Mesenchymal stem cell (in vitro differentiated cells and primary cell): ENCODE results near the gene TMTC4.

Experiments
- DNase-seq: peaks from one replicate; pipeline ENCODE4 v3.0.0-alpha.2; 2013
- H2AFZ ChIP-seq: one replicate; pipeline ENCODE4 v1.6.1; 2013; ENCODE audit warnings: low read depth, mild to moderate bottlenecking, control low read depth, inconsistent platforms, low read length, moderate library complexity
- H2AK5ac ChIP-seq: 2 replicates; pipeline ENCODE4 v1.6.1; 2013; ENCODE audit warnings: low read length, moderate library complexity, mild to moderate bottlenecking, inconsistent platforms; ENCODE audit not compliant: severe bottlenecking
- H2BK120ac ChIP-seq: one replicate; pipeline ENCODE4 v1.6.1; 2013; ENCODE audit warnings: low read depth, mild to moderate bottlenecking, inconsistent platforms, low read length, moderate library complexity
- H2BK12ac ChIP-seq, 2 experiments: one replicate each; pipeline ENCODE4 v1.6.1; 2013; ENCODE audit warnings: inconsistent platforms in 2 of 2, low read length in 2 of 2, mild to moderate bottlenecking in 2 of 2, moderate library complexity in 2 of 2, control low read depth in 1 of 2
- H2BK15ac ChIP-seq: one replicate; pipeline ENCODE4 v1.6.1; 2013; ENCODE audit warnings: mild to moderate bottlenecking, low read depth, inconsistent platforms; ENCODE audit not compliant: poor library complexity, severe bottlenecking
- H2BK5ac ChIP-seq: 2 replicates; pipeline ENCODE4 v1.6.1; 2013; ENCODE audit warnings: low read depth, mild to moderate bottlenecking, low read length, control low read depth, inconsistent platforms; ENCODE audit not compliant: poor library complexity, severe bottlenecking
- H3K14ac ChIP-seq, 2 experiments: one replicate each; pipeline ENCODE4 v1.6.1; 2013; ENCODE audit warnings: inconsistent platforms in 2 of 2, low read length in 2 of 2, control low read depth in 1 of 2, mild to moderate bottlenecking in 1 of 2, moderate library complexity in 1 of 2
- H3K18ac ChIP-seq, 2 experiments: one replicate each; pipeline ENCODE4 v1.6.1; 2013; ENCODE audit warnings: inconsistent platforms in 2 of 2, low read length in 2 of 2, control low read depth in 1 of 2, low read depth in 1 of 2, mild to moderate bottlenecking in 1 of 2
- H3K23ac ChIP-seq, 2 experiments: one replicate each; pipeline ENCODE4 v1.6.1; 2013; ENCODE audit warnings: inconsistent platforms in 2 of 2, low read length in 2 of 2, mild to moderate bottlenecking in 2 of 2, moderate library complexity in 2 of 2, control low read depth in 1 of 2
- H3K27ac ChIP-seq: 2 replicates; pipeline ENCODE4 v1.5.1; 2013; ENCODE audit warnings: mild to moderate bottlenecking, moderate library complexity, low read length, control low read depth, inconsistent platforms; ENCODE audit not compliant: poor library complexity, severe bottlenecking
- H3K27me3 ChIP-seq, 2 experiments: 2 replicates each; pipeline versions ENCODE4 v1.6.1 to v1.7.0; 2013; ENCODE audit warnings: low read length in 2 of 2, mild to moderate bottlenecking in 2 of 2, moderate library complexity in 2 of 2, control low read depth in 1 of 2, inconsistent platforms in 1 of 2; ENCODE audit not compliant: control insufficient read depth in 1 of 2, insufficient read depth in 1 of 2
- H3K36me3 ChIP-seq, 2 experiments: 2 replicates each; pipeline versions ENCODE4 v1.6.1 to v1.7.0; 2013; ENCODE audit warnings: low read length in 2 of 2, control low read depth in 1 of 2, inconsistent platforms in 1 of 2, low read depth in 1 of 2, mild to moderate bottlenecking in 1 of 2; ENCODE audit not compliant: insufficient read depth in 2 of 2, control insufficient read depth in 1 of 2
- H3K4ac ChIP-seq, 2 experiments: one replicate each; pipeline ENCODE4 v1.6.1; 2013; ENCODE audit warnings: inconsistent platforms in 2 of 2, low read length in 2 of 2, mild to moderate bottlenecking in 2 of 2, moderate library complexity in 2 of 2, control low read depth in 1 of 2, low read depth in 1 of 2
- H3K4me1 ChIP-seq: 2 replicates; pipeline ENCODE4 v1.6.1; 2013; ENCODE audit warnings: low read depth, low read length, control low read depth; ENCODE audit not compliant: control insufficient read depth, insufficient read depth
- H3K4me2 ChIP-seq: 2 replicates; pipeline ENCODE4 v1.6.1; 2013; ENCODE audit warnings: low read length, mild to moderate bottlenecking, inconsistent platforms; ENCODE audit not compliant: poor library complexity, severe bottlenecking
- H3K4me3 ChIP-seq, 2 experiments: 2 replicates each; pipeline versions ENCODE4 v1.5.1 to v1.7.0; 2013; ENCODE audit warnings: low read length in 2 of 2, mild to moderate bottlenecking in 2 of 2, control low read depth in 1 of 2, low read depth in 1 of 2; ENCODE audit not compliant: insufficient read depth in 1 of 2
- H3K79me1 ChIP-seq: replicated peaks from 2 replicates; pipeline ENCODE4 v1.6.1; 2013; ENCODE audit warnings: mild to moderate bottlenecking, control low read depth, low read length, inconsistent platforms; ENCODE audit not compliant: poor library complexity, severe bottlenecking
- H3K9ac ChIP-seq: 2 replicates; pipeline ENCODE4 v1.7.0; 2013; ENCODE audit warnings: mild to moderate bottlenecking, low read length, moderate library complexity
- H3K9me3 ChIP-seq: 2 replicates; pipeline ENCODE4 v1.7.0; 2013; ENCODE audit warnings: mild to moderate bottlenecking, low read length; ENCODE audit not compliant: control insufficient read depth
- H4K8ac ChIP-seq: one replicate; pipeline ENCODE4 v1.6.1; 2013; ENCODE audit warnings: inconsistent platforms, mild to moderate bottlenecking, low read length, moderate library complexity
- H4K91ac ChIP-seq: one replicate; pipeline ENCODE4 v1.6.1; 2013; ENCODE audit warnings: mild to moderate bottlenecking, low read length, inconsistent platforms
- WGBS: methylation state at CpG from one replicate; pipeline ENCODE4 v1.1.7; 2013; ENCODE audit warnings: mixed read lengths; 5-methylcytosine and 5-hydroxymethylcytosine counted together

Gene TMTC4

GRCh38 chr13:100633461-100633860, 41.1 kb downstream of the TMTC4 start:
- Histone ChIP-seq H4K91ac (no peak overlapping the region), H2AK5ac (no peak overlapping the region), H3K9ac (peak overlapping the region; percentile 50), H3K79me1 (peaks cover 1% of the 10 kb centered on the region), H3K4me2 (no peak overlapping the region), H3K27ac (no peak overlapping the region), H3K23ac (no peak overlapping the region), H2BK5ac (no peak overlapping the region), H2BK12ac (no peak overlapping the region), H2BK15ac (no peak overlapping the region), H2BK120ac (no peak overlapping the region), H3K18ac (no peak overlapping the region), H3K9me3 (no peaks in the 10 kb centered on the region), H3K14ac (no peak overlapping the region), H3K4me1 (peaks cover 2% of the 10 kb centered on the region), H2AFZ (no peak overlapping the region), H3K27me3 (no peaks in the 10 kb centered on the region), H4K8ac (no peak overlapping the region), H3K4ac (no peak overlapping the region), H3K4me3 (no peak overlapping the region), H3K36me3 (peaks cover 21 to 60% of the 10 kb centered on the region in 2 experiments)
- WGBS, result 97% methylated on average over 2 of the region's 2 CpGs
- DNase-seq, result peak; percentile 32

GRCh38 chr13:100630555-100630954, 44.0 kb downstream of the TMTC4 start:
- H2BK12ac ChIP-seq, result no peak overlapping the region
- H3K4me1 ChIP-seq, result peaks cover 2% of the 10 kb centered on the region
- H3K4ac ChIP-seq, result no peak overlapping the region
- no peak for DNase-seq
- H2BK120ac ChIP-seq, result no peak overlapping the region
- H3K9ac ChIP-seq, result no peak overlapping the region
- H3K4me2 ChIP-seq, result no peak overlapping the region
- H2BK5ac ChIP-seq, result no peak overlapping the region
- no peak overlapping the region for H2AK5ac ChIP-seq
- H3K79me1 ChIP-seq, result peaks cover 1% of the 10 kb centered on the region
- H3K27ac ChIP-seq, result no peak overlapping the region
- peaks cover 17 to 56% of the 10 kb centered on the region in 2 experiments for H3K36me3 ChIP-seq
- H4K8ac ChIP-seq, result no peak overlapping the region
- H2AFZ ChIP-seq, result no peak overlapping the region
- WGBS, result 84% methylated on average over 8 of the region's 8 CpGs
- H3K27me3 ChIP-seq, result no peaks in the 10 kb centered on the region
- H3K14ac ChIP-seq, result no peak overlapping the region
- no peak overlapping the region for H3K18ac ChIP-seq
- no peaks in the 10 kb centered on the region for H3K9me3 ChIP-seq
- no peak overlapping the region for H2BK15ac ChIP-seq
- no peak overlapping the region for H3K23ac ChIP-seq
- no peak overlapping the region for H3K4me3 ChIP-seq
- H4K91ac ChIP-seq, result no peak overlapping the region

GRCh38 chr13:100627120-100627519, 47.5 kb downstream of the TMTC4 start:
- Histone ChIP-seq H4K8ac (no peak overlapping the region), H3K9ac (no peak overlapping the region), H2BK120ac (no peak overlapping the region), H3K23ac (no peak overlapping the region), H4K91ac (no peak overlapping the region), H2BK5ac (no peak overlapping the region), H3K27me3 (no peaks in the 10 kb centered on the region), H3K18ac (no peak overlapping the region), H3K4me3 (no peak overlapping the region), H3K4me2 (no peak overlapping the region), H2BK12ac (no peak overlapping the region), H3K4me1 (no peaks in the 10 kb centered on the region), H3K36me3 (peaks cover 21 to 68% of the 10 kb centered on the region in 2 experiments), H2AFZ (no peak overlapping the region), H3K14ac (no peak overlapping the region), H3K4ac (no peak overlapping the region), H2AK5ac (no peak overlapping the region), H3K9me3 (no peaks in the 10 kb centered on the region), H3K27ac (no peak overlapping the region), H2BK15ac (no peak overlapping the region), H3K79me1 (peaks cover 1% of the 10 kb centered on the region)
- DNase-seq, result no peak
- 88% methylated on average over 15 of the region's 15 CpGs for WGBS

- Histone ChIP-seq H3K9me3 (no peaks in the 10 kb centered on the region), H3K14ac (no peak overlapping the region), H2BK15ac (no peak overlapping the region), H3K4me1 (no peaks in the 10 kb centered on the region), H3K79me1 (peaks cover 1% of the 10 kb centered on the region), H3K4me3 (no peak overlapping the region), H3K36me3 (peaks cover 21 to 76% of the 10 kb centered on the region in 2 experiments), H2BK12ac (no peak overlapping the region), H4K8ac (no peak overlapping the region), H2BK120ac (no peak overlapping the region), H2BK5ac (no peak overlapping the region), H2AK5ac (no peak overlapping the region), H3K4me2 (no peak overlapping the region), H3K23ac (no peak overlapping the region), H4K91ac (no peak overlapping the region), H3K4ac (no peak overlapping the region), H2AFZ (no peak overlapping the region), H3K9ac (no peak overlapping the region), H3K27me3 (no peaks in the 10 kb centered on the region), H3K18ac (no peak overlapping the region), H3K27ac (no peak overlapping the region)
- DNase-seq, result no peak
- WGBS, result 89% methylated on average over 9 of the region's 9 CpGs
These were observed 49.1 kb downstream of the TMTC4 start for GRCh38 chr13:100625447-100625846.
